Subcutaneous adipose tissue (tissue), 4 donors: ENCODE measurements around the gene ECD. TPM values are rescaled to one million over a fixed set of nuclear protein-coding genes. Genes with fewer than 3 reads are reported as not detected.

Experiments used
- CTCF ChIP-seq: fragments of 450-650 bp; IDR thresholded peaks from one replicate; pipeline ENCODE4 v1.5.1; 2016; ENCODE audit warnings: low read depth, mild to moderate bottlenecking, control low read depth, antibody characterized with exemption, moderate library complexity
- total RNA-seq, 4 donors: library from RNA; depleted of rRNA; stranded (reverse); fragments of >200 nt; gene quantifications; one replicate each; pipeline ENCODE4 v1.1.0, GENCODE V29; 2016

Gene ECD
- total RNA-seq, 4 donors from 2014 or later = 25.1 to 40.6 (median 27.9) TPM

DNA sequence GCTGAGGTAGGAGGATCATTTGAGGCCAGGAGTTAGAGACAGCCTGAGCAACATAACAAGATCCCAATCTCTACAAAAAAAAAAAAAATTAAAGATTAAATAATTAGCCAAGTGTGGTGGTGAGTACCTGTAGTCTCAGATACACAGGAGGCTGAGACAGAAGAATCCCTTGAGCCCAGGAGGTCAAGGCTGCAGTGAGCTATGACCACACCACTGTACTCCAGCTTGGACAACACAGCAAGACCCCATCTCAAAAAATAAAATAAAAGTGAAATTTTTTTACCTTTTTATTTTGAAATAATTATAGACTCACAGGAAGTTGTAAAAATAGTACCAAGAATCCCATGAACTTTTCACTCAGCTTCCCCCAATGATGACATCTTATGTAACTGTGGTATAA lies 5.1 kb upstream of the ECD start:
- TF ChIP-seq CTCF = no peak

DNA sequence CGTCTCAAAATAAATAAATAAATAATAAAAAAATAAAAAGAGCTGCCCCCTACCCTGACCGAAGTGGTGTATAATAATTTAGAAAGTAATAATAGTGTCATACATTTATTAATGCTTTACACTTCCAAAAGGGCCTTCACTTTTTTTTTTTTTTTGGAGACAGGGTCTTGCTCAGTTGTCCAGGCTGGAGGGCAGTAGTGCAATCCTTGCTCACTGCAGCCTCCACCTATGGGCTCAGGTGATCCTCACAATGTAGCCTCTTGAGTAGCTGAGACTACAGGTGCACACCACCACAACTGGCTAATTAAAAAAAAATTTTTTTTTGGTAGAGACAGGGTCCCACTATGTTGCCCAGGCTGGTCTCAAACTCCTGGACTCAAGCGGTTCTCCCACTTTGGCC lies 1.5 kb upstream of the ECD start:
- no peak for TF ChIP-seq CTCF

DNA sequence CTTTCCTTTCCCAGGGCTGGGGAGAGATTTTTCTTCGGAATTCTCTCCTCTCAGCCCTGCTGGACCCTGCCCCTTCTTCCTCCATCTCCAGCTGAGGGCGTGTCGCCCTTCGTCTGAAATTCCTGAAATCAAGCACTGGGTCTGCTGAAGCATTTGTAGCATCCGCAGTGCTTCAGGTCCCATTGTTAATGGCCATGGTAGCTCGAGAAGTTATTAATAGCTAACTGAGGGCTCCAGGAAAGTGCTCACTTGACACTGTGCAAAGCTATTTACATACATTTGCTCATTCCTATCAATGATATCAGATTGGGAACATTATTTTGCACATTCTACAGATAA lies 626 bp upstream of the ECD start:
- no peak for TF ChIP-seq CTCF

- no peak for TF ChIP-seq CTCF
These were observed 388 bp downstream of the ECD start for GRCh38 chr10:73167458-73167782.

DNA sequence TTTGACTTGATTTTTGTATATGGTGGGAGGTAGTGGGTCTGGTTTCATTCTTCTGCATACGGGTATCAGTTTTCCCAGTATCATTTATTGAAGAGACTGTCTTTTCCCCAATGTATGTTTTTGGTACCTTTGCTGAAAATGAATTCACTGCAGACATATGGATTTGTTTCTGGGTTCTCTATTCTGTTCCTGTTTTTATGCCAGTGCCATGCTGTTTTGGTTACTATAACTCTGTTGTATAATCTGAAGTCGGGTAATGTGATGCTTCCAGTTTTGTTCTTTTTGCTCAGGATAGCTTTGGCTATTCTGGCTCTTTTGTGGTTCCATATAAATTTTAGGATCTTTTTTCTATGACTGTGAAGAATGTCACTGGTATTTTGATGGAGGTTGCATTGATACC lies 836 bp downstream of the ECD start:
- no peak for TF ChIP-seq CTCF

- no peak for TF ChIP-seq CTCF
These were observed 4.7 kb downstream of the ECD start for GRCh38 chr10:73163096-73163495.

- TF ChIP-seq CTCF = no peak
These were observed 6.1 kb downstream of the ECD start for GRCh38 chr10:73161662-73162061.

DNA sequence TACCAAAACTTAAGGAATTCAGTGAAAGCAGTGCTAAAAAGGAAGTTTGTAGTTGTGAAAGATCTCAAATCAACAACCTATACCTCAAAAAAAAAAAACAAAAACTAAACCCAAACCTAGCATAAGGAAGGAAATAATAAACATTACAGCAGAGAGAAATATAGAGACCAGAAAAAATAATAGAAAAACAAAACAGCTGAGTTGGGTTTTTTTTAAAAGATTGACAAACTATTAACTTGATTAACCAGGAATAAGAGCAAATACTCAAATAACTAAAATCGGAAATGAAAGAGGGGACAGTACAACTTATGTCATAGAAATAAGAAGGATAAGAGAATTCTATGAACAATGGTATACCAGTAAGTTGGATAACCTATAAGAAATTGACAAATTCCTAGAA lies 6.7 kb downstream of the ECD start:
- TF ChIP-seq CTCF = no peak
